PC-9 (cell line): Measurements from ENCODE around the gene PSMB1. TPM values are rescaled to one million over a fixed set of nuclear protein-coding genes. Genes with fewer than 3 reads are reported as not detected.

Experiments
- BruUV-seq: library from RNA; stranded (reverse); fragments of 400-500 nt; replicated peaks from 2 replicates; lab custom pipeline; 2021; lab: Mats Ljungman, UMichigan
- CTCF ChIA-PET: fragments of 300-600 bp; sonication (Branson Sonifier 250); formaldehyde crosslinking; loops from one replicate; lab custom pipeline; 2022; ENCODE audit warnings: antibody characterized with exemption; lab: Charles Lee
- POLR2A ChIA-PET: fragments of 300-600 bp; sonication (Branson Sonifier 250); formaldehyde crosslinking; loops from one replicate; lab custom pipeline; 2022; ENCODE audit warnings: antibody characterized with exemption; ENCODE audit not compliant: unreplicated experiment; lab: Charles Lee
- DNase-seq, 2 experiments: peaks; one replicate each; pipeline versions ENCODE4 v3.0.0 to v3.0.0-alpha.2; 2015 to 2022; ENCODE audit warnings: mixed read lengths in 1 of 2
- H2AFZ ChIP-seq: fragments of 200-600 bp; sonication (generic); 2 replicates; pipeline ENCODE4 v1.8.1; 2017; ENCODE audit warnings: antibody characterized with exemption
- H3F3A ChIP-seq: fragments of 200-600 bp; sonication (generic); 2 replicates; pipeline ENCODE4 v1.8.1; 2017; ENCODE audit warnings: antibody characterized with exemption, mild to moderate bottlenecking, low read depth; ENCODE audit not compliant: insufficient read depth
- H3K27ac ChIP-seq: fragments of 200-600 bp; sonication (generic); 2 replicates; pipeline ENCODE4 v1.6.1; 2016; ENCODE audit warnings: mixed run types
- H3K27me3 ChIP-seq: fragments of 200-600 bp; sonication (generic); 2 replicates; pipeline ENCODE4 v1.6.1; 2016; ENCODE audit warnings: low read depth, mixed run types; ENCODE audit not compliant: insufficient read depth
- H3K36me3 ChIP-seq: fragments of 200-600 bp; sonication (generic); 2 replicates; pipeline ENCODE4 v1.6.1; 2016; ENCODE audit warnings: low read depth, mixed run types
- H3K4me1 ChIP-seq: fragments of 200-600 bp; sonication (generic); replicated peaks from 2 replicates; pipeline ENCODE4 v1.6.1; 2016; ENCODE audit warnings: mixed run types; ENCODE audit not compliant: insufficient read depth
- H3K4me2 ChIP-seq: fragments of 200-600 bp; sonication (generic); 2 replicates; pipeline ENCODE4 v1.6.1; 2017; ENCODE audit warnings: mixed run types
- H3K4me3 ChIP-seq: fragments of 200-600 bp; sonication (generic); 2 replicates; pipeline ENCODE4 v1.6.1; 2016; ENCODE audit warnings: mixed run types
- H3K79me2 ChIP-seq: fragments of 200-600 bp; sonication (generic); 2 replicates; pipeline ENCODE4 v1.6.1; 2017; ENCODE audit warnings: low read depth, mixed run types
- H3K9me2 ChIP-seq: fragments of 200-600 bp; sonication (generic); 2 replicates; pipeline ENCODE4 v1.8.1; 2017; ENCODE audit warnings: mild to moderate bottlenecking; ENCODE audit not compliant: insufficient read depth
- H3K9me3 ChIP-seq: fragments of 200-600 bp; sonication (generic); 2 replicates; pipeline ENCODE4 v1.8.1; 2016; ENCODE audit warnings: low read depth; ENCODE audit not compliant: insufficient read depth
- H4K20me1 ChIP-seq: fragments of 200-600 bp; sonication (generic); 2 replicates; pipeline ENCODE4 v1.8.1; 2017; ENCODE audit not compliant: insufficient read depth
- EZH2 ChIP-seq: fragments of 200-600 bp; sonication (generic); IDR thresholded peaks from 2 replicates; pipeline ENCODE4 v1.8.0; 2017; ENCODE audit warnings: antibody characterized with exemption, low read depth
- intact Hi-C: fragments of 100-400 bp; cut with micrococcal nuclease; formaldehyde crosslinking; loops from one replicate; pipeline ENCODE4 v1.10.0; 2022; ENCODE audit not compliant: unreplicated experiment
- total RNA-seq: library from RNA; stranded (reverse); gene quantifications from 2 replicates; pipeline ENCODE4 v1.2.3, GENCODE V29; 2021
- TF ChIP-seq, protein P1 (sequence below): fragments of 200-600 bp; sonication (generic); conservative IDR thresholded peaks from 2 replicates; pipeline ENCODE4 v1.6.1; 2017; ENCODE audit warnings: mixed run types, antibody characterized with exemption, mild to moderate bottlenecking, moderate library complexity

Gene PSMB1
- total RNA-seq, 1 experiment from 2014 or later: 169 TPM

DNA sequence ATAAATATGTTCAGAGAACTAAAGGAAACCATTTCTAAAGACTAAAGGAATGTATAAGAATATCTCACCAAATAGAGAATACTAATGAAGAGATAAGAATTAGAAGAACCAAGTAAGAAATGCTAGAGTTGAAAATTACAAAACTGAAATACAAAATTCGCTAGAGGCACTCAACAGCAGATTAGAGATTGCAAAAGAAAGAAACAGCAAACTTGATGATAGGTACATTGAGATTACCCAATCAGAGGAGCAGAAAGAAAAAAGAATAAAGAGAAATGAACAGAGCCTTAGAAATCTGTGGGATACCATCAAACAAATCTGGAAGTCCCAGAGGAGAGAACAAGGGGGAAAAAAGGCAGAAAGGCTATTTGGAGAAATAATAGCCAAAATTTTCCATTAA is 37.6 kb upstream of the PSMB1 start:
- no peak overlapping the region for H3K27ac ChIP-seq
- TF ChIP-seq EZH2: no peak
- TF ChIP-seq, protein P1, sequence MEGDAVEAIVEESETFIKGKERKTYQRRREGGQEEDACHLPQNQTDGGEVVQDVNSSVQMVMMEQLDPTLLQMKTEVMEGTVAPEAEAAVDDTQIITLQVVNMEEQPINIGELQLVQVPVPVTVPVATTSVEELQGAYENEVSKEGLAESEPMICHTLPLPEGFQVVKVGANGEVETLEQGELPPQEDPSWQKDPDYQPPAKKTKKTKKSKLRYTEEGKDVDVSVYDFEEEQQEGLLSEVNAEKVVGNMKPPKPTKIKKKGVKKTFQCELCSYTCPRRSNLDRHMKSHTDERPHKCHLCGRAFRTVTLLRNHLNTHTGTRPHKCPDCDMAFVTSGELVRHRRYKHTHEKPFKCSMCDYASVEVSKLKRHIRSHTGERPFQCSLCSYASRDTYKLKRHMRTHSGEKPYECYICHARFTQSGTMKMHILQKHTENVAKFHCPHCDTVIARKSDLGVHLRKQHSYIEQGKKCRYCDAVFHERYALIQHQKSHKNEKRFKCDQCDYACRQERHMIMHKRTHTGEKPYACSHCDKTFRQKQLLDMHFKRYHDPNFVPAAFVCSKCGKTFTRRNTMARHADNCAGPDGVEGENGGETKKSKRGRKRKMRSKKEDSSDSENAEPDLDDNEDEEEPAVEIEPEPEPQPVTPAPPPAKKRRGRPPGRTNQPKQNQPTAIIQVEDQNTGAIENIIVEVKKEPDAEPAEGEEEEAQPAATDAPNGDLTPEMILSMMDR: no peak
- CTCF ChIA-PET: no interaction called here
- no peaks in the 10 kb centered on the region for H3F3A ChIP-seq
- H3K27me3 ChIP-seq: peaks cover 34% of the 10 kb centered on the region
- BruUV-seq: no TSS peak
- intact Hi-C loops: no loop called here
- H3K4me2 ChIP-seq: no peak overlapping the region
- H3K79me2 ChIP-seq: no peaks in the 10 kb centered on the region
- H4K20me1 ChIP-seq: no peaks in the 10 kb centered on the region
- POLR2A ChIA-PET: no interaction called here
- 0 out of 2 replicates have a peak, but pooled peaks cover 6% of the 10 kb centered on the region for H3K9me3 ChIP-seq
- H3K36me3 ChIP-seq: no peaks in the 10 kb centered on the region
- H3K9me2 ChIP-seq: no peaks in the 10 kb centered on the region
- H2AFZ ChIP-seq: no peak overlapping the region
- H3K4me1 ChIP-seq: peaks cover 5% of the 10 kb centered on the region
- DNase-seq: no peak
- no peak overlapping the region for H3K4me3 ChIP-seq

DNA sequence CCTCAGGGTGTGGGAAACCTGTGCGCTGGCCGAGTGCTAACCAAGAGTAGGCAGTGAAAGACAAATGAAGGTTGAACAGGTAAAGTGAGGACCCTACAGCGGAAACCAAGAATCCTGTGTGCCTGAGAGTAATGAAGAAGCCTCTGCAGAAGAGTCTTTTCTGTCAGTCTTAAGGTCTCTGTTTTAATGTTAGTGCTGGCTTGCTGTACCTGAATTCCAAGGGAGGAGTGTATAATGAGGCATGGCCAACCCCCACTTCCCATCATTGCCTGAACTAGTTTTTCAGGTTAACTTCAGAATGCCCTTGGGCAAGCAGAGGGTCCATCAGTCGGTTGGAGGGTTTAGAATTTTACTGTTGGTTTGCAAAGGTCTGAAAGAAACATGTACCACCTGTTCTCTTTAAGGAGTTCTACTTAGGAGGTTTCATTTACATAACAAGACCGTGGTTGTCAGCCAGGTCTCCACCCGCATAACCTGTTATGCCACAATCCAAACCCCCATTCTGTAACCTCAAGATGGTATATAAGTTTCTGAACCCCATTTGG is 31.9 kb upstream of the PSMB1 start:
- Histone ChIP-seq H3K27me3 (0 out of 2 replicates have a peak, but pooled peaks cover 4% of the 10 kb centered on the region), H3K79me2 (peaks cover 17% of the 10 kb centered on the region), H3K9me2 (no peaks in the 10 kb centered on the region), H4K20me1 (no peaks in the 10 kb centered on the region; the same call in 1 of the 2 replicates), H3K4me2 (peak overlapping the region; percentile 98), H3K36me3 (peaks cover 18% of the 10 kb centered on the region), H3K27ac (0 out of 2 replicates have a peak overlapping the region, but pooled peaks have one; percentile 42), H3K9me3 (0 out of 2 replicates have a peak, but pooled peaks cover 3% of the 10 kb centered on the region), H3K4me1 (peaks cover 18% of the 10 kb centered on the region), H3F3A (peaks cover 8% of the 10 kb centered on the region; the same call in 1 of the 2 replicates), H2AFZ (peak overlapping the region; percentile 98), H3K4me3 (peak overlapping the region; percentile 85)
- TSS peak; percentile 88 for BruUV-seq
- ChIA-PET CTCF (no interaction called here), POLR2A (no interaction called here)
- intact Hi-C loops: loop anchor here (2.0 kb wide), 1 partner anchor 30 kb away; the partner anchor contains the start of gene TBP
- DNase-seq: peak; percentile 12 to 70
- TF ChIP-seq EZH2: no peak
- TF ChIP-seq, protein P1: no peak

DNA sequence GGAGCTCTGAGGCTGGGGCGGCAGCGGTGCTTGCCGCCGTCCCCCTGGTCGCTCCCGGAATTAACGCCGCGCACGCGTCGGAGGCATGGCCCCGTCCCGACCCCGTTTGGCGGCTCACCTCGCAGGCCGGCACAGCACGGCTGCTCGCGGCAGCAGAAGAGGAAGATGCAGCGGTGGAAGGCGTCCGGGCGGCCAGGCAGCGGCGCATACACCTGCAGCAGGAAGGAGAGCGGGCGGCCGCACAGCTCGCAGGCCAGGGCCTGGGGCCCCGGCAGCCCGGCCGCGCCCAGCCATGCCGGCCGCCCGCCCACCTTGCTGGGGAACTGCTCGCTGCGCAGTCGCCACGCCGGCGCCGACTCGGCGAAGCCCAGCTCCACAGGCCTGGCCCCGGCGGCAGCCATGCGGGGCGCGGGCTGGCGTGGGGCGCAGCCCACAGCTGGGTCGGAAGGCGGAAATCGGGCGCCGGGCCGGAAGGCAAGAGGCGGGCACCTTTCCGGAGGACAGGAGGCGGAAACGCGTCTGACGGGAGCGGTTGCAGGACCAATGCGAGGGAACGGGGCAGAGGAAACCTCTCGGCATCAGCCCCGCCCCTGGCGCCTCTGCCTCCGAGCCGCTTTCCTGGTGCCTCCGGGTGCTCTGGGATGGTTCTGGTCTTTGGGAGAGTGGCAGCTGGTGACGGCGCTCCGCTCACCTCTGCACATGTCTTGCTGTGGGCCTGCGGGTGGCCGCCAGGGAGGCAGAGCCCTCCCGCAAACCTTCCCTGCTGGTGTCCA is 31.3 kb upstream of the PSMB1 start, which contains the start of gene PDCD2:
Gene PDCD2, minus strand, starts transcription at position 457 of the 773 bp plus-strand sequence. Its CDS starts 56 bp downstream, at position 401.
- no peaks in the 10 kb centered on the region; the same call in 1 of the 2 replicates for H4K20me1 ChIP-seq
- ChIA-PET CTCF (no interaction called here), POLR2A (no interaction called here)
- peak within 1 kb of the TSS; percentile 85 for H3K4me3 ChIP-seq
- H3F3A ChIP-seq: peaks cover 8% of the 10 kb centered on the region; the same call in 1 of the 2 replicates
- H3K4me2 ChIP-seq: peak within 1 kb of the TSS; percentile 98
- DNase-seq: peak; percentile 81
- no peaks in the 10 kb centered on the region for H3K27me3 ChIP-seq
- BruUV-seq: no TSS peak
- H3K36me3 ChIP-seq: peaks cover 18% of the 10 kb centered on the region
- TF ChIP-seq, protein P1: no peak
- TF ChIP-seq EZH2: no peak
- intact Hi-C loops: loop anchor here (2.0 kb wide), 1 partner anchor 30 kb away; the partner anchor contains the start of gene TBP
- no peaks in the 10 kb centered on the region for H3K9me3 ChIP-seq
- H2AFZ ChIP-seq: peak within 1 kb of the TSS; percentile 98
- peaks cover 18% of the 10 kb centered on the region for H3K4me1 ChIP-seq
- H3K27ac ChIP-seq: peak within 1 kb of the TSS; percentile 42; the same call in 1 of the 2 replicates
- peaks cover 17% of the 10 kb centered on the region for H3K79me2 ChIP-seq
- no peaks in the 10 kb centered on the region for H3K9me2 ChIP-seq
